Cardiac septum (tissue), 1 donor: ENCODE results near the gene INPP5A. TPM values are rescaled to one million over a fixed set of nuclear protein-coding genes. Genes with fewer than 3 reads are reported as not detected.
A peak's percentile ranks its signal among the peaks of the same experiment; 100 is the strongest.

ENCODE experiments used
- DNase-seq: peaks from one replicate; pipeline ENCODE4 v3.0.0-alpha.2; 2020; ENCODE audit warnings: low spot score
- intact Hi-C: fragments of 100-400 bp; cut with DNase I; formaldehyde crosslinking; loops from one replicate; pipeline ENCODE4 v1.14.0; 2022
- total RNA-seq: library from RNA; stranded (reverse); fragmentation: NEBNext Ultra II Directional; extraction: Animal tissue kit (Norgen Biotek cat#: 25700); gene quantifications from one replicate; pipeline ENCODE4 v1.2.1, GENCODE V29; 2021
- donor health status: DM: no; HTN: no; CAD: no.

The INPP5A gene
- total RNA-seq, 1 donor from 2014 or later: 121 TPM

- intact Hi-C loops: no loop called here
- DNase-seq: peak; percentile 67
These were observed 75.3 kb downstream of the INPP5A start for GRCh38 chr10:132612571-132613504.

GRCh38 chr10:132613566-132614348, 76.2 kb downstream of the INPP5A start:
- intact Hi-C loops: no loop called here

DNA sequence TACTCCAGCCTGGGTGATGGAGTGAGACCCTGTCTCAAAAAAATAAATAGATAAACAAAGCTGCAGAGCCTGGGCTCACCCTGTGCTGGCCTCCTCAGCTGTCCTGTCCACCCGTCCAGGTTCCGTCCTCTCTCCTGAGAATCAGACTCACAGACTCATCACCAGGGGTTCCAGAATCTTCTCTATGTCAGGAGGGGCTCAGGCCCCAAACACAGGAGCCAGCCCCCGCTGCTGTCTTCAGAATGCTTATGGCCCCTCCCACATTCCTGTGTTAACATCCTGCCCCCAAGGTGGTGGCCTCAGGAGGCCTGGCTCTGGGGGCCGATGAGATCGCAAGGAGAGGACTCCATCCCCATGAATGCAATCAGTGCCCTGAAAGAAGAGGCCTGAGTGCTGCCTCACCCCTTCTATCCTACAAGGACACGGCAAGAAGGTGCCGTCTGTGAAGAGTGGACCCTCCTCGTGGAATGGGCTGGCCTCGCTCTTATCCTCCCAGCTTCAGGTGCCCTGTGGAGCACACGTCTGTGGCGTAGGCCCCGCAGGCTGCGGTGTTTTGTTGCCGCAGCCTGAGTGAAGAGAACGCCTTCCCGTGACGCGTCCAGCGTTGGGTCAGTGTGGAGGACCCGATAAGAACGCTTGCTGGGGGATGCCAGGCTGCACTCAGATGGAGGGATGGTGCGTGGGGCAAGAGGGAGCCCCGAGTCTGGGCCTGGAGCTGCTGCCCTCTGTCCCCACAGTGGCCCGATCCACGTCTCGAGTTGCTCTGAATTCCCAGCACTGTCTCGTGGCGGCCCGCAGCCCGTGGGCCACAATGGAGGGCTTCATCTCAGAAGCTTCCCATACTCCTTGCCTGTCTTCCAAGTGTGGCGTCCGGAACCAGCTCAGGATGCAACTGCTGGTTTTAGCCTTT, 77.1 kb downstream of the INPP5A start:
- DNase-seq: peak; percentile 59
- intact Hi-C loops: no loop called here

More at GRCh38 chr10:132613566-132614348, 76.2 kb downstream of the INPP5A start:
- DNase-seq: peak; percentile 72

DNA sequence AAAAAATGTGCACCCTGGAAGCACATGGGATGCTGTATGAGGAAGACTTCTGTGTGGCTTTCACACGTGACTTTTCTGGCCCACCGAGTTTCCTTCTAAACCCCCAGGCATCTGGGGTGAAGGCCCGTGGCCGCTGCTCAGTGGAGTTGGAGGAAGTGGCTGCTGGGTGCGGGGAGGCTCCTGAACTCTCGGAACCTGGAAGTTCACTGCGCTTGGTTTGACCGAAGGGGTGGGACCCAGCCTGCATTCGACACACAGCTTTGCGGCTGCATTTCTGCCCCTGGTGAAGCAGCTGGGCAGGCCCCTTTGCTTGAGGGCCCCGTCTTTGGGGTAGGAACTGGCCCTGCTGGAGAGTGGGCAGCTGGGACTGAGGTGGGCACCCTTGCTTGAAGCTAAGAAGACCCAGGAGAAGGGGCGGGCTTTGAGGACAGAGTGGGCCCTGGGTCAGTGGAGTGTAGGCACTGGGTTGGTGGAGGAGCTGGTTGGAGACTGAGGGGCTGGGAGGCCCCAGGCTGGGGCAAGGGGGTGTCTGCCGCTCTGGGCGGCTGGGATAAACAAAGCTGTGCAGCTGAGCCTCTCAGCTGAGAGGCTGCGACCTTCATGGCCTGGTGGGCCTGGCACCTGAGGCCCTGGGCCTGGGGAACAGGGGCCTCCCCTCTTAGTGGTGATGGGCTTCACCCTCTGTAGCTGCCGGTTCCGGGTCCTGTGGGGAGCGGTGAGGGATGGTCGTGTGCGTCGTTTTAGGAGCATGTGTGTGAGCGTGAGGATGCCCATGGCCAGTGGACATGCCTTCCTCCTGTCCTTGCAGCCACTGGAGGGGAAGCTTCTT, 78.0 kb downstream of the INPP5A start:
- intact Hi-C loops: no loop called here
- DNase-seq: peak; percentile 71

DNA sequence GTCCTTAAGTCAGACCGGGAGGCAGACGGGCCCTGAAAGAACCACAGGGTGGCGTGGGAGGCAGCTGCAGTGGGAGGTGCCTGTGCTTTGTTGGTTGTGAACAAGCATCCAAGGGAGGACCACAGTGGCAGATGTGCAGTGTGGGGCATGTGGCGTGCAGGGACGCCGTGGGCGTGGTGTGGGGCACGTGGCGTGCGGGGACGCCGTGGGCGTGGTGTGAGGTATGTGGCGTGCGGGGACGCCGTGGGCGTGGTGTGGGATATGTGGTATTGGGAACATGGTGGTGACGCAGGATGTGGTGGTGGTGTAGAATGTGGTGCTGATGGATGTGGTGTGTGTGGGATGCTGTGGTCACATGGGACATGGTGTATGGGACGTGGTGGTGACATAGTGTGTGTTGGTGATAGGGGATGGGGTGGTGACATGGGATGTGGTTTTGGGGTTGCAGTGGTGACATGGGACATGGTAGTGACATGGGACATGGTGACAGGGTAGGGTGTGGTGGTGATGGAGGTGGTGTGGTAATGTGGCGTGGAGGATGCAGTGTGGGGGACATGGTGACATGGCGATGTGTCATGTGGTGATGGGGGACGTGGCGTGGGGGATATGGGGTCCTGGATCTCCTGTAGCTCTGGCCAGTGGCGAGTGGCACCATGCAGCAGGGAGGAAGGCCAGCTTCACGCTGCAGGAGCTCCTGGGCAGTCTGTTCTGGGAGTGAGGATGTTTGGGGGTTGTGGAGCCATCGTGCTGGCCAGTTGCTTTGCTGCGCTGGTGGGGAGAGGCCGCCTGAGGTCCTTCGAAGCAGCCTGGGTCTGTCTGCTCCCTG, 78.8 kb downstream of the INPP5A start:
- peak; percentile 68 for DNase-seq
- intact Hi-C loops: no loop called here

DNA sequence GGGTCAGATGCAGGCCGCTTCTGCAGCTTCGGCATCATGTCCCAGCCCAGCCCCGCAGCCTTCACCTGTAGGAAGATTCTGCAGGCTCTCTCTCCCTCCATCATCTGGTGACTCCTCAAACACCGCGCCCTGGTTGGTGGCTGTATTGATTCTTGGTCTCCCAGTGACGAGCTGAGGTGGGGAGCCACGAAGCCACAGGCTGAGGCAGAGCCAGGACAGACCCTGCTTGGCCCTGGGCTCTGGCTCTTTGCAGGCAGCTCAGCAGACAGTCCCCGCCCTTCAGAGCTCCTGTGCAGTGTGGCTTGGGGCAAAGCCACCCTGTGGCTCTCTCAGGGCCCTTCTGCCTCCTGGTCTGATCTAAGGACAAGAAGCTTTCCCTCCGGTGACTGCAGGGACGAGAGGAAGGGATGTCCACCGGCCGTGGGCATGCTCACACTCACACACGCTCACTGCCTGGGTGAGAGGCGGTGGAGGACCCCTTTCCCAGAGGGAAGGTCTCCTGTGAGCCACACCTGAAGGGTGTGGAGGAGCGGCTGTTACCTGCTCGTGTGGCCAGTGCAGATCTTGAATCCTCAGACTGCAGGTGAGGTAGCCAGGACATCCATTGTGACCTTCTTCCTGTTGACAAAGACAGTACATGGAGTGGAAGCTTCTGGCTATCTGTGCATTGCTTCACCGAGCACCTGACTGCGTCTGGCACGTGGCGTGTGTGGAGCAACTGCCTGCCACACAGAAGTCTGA, 79.6 kb downstream of the INPP5A start:
- peak; percentile 72 for DNase-seq
- intact Hi-C loops: no loop called here

GRCh38 chr10:132617737-132618052, 80.1 kb downstream of the INPP5A start:
- no peak for DNase-seq
- intact Hi-C loops: no loop called here

DNA sequence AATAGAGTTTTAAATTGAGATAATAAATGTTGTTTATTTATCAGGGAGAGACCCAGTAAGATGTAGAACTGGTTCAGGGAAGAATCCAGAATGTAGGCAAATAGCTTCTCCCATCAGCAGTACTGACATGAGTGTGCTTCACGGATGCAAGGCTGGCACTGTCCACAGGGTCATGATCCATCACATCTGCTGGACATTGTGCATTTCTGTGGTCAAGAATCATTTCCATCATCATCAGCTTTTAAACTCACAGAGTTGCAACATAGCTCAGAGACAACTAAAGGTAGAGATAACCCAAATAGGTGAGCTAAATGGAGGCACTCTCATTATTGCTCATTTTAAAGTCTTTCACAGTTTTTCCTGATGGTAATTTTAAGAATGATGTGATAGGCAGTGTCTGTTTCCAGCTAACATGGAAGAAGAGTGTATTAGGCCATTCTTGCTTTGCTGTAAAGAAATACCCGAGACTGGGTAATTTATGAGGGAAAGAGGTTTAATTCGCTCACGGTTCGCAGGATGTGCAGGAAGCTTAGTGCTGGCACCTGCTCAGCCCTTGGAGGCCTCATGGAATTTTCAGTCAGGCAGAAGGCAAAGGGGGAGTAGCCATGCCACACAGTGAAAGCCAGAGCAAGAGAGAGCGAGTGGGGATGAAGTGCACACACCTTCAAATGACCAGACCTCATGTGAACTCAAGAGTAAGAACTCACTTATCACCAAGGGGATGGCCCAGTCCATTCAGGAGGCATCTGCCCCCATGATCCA, 80.8 kb downstream of the INPP5A start:
- intact Hi-C loops: no loop called here
- DNase-seq: no peak

DNA sequence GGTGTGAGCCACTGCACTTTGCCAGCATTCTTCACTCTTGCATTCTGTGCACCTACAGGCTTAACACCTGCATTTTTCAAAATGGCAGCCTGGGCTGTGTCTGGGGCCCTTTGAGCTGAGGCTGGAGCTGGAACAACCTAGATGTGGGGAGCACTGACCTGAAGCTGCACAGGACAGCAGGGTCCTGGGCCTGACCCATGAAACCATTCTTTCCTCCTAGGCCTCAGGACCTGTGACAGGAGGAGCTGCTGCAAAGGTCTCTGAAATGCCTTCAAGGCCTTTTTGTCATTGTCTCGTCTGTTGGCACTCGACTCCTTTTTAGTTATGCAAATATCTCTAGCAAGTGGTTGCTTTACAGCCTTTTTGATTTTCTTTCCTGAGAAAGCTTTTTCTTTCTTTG, 82.3 kb downstream of the INPP5A start:
- intact Hi-C loops: no loop called here
- DNase-seq: no peak

GRCh38 chr10:132624061-132624846, 86.7 kb downstream of the INPP5A start:
- intact Hi-C loops: no loop called here
- DNase-seq: peak; percentile 57

DNA sequence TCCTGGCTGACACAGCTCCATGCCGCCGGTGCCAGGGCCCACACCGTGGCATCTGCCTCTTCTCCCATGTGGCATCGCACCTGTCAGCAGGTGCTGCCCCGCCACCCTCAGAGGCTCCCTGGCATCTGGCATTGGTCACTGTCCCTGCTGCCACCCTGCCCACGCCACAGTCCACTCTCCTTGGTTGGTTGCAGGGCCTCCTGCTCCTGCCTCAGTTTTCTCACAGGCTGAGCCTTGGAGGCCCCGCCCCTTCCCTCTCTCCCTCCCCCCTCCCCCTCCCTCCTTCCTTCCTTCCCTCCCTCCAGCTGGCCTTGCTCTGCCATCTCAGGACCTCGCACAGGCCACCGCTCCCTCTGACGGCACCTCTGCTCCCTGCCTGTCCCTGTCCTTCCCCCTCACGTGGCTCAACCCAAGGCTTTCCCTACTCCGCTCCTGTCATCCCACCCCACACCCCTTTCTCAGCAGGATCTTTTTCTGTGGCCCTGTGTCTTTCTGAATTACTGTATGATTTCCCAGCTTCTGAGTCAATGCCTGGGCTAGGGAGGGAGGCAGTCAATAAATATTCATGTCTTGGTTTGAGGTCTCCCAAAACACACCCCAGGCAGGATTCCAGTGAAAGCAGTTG, 87.4 kb downstream of the INPP5A start:
- peak; percentile 63 for DNase-seq

DNA sequence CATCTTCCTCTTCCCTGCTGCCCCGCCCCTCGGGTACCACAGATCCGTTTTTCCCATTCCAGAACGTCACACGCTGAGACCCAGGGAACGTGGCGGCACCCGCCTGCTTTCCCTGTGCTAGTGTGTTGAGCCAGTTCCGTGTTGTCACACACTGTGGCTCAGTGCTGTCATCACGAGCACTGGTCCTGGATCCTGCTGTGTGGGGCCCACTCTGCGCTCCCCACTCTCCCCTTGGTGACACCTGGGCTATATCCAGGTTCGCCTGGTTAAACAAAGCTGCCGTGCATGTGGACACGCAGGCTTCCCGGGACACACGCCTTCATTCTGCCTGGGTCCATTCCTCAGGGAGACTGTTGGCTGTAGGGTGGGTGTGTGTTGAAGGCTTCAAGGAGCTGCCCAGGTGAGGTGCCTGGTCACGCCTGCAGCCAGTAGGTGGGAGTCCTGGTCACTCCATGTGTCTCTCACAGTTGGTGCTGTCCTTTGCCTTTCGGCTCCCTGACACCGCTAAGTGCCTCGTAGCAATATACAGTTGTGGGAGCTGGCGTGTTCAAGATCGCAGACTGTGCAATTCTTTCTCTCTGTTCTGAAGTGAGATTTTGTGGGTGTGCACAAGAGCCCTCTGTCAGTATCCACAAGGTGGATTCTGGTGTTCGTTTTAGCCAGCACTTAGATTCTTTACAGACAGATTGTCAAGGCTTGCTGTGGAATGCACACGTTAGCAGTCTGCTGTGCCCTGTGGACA, 88.6 kb downstream of the INPP5A start:
- intact Hi-C loops: loop anchor here (2.0 kb wide), 1 partner anchor 35 kb away; no protein-coding TSS in a partner anchor
- peak; percentile 70 for DNase-seq

More for the DNA sequence above, 87.4 kb downstream of the INPP5A start:
- intact Hi-C loops: no loop called here

DNA sequence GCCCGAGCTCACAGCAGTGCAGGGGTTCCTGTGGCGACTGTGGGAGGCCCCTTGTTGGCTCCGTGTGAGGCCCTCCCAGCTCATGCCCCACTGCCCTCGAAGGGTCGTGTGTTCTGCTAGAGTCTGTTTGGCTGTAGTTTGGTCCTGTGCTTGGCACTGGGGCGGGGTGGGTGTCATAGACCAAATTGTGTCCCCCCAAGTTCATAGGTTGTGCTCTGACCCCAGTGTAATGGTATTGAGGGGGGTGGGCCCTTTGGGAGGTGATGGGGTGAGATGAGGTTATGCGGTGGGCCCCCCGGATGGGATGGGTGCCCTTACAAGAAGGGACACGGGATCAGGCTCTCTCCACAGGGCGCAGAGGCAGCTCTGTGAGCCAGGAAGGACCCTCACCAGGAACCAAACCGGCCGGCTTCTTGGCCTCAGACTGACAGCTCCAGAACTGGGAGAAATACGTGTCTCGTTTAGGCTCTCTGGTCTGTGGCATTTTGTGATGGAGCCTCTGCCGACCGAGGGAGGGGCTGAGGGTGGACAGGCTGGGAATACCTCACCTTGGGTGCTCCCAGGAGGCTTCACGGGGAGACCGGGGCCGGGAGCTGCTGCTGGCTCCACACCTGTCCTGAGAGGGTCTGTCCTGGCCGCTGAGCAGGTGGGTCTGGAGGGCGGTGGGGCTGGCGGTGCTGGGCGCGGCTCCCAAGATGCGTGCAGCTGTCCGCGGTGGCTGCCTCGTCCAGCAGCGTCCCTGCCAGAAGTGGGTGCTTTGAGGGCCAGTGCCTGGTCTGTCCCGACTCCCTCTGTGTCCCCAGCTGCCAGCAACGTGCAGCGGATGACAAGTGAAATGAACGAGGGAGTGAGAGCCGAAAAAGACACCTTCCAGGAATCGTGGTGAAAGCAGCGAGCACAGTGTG, 89.4 kb downstream of the INPP5A start:
- peak; percentile 74 for DNase-seq
- intact Hi-C loops: loop anchor here (2.0 kb wide), 1 partner anchor 36 kb away; no protein-coding TSS in a partner anchor
